Activated CD4-positive, alpha-beta T cell treated with anti-CD3 and anti-CD28 coated beads, Interleukin-2, Interleukin-4, amounts not matched to agents 100 ng/mL and 50 ng/mL, durations not matched to agents 16 hours and 8 hours (primary cell): ENCODE results near the gene PFKFB4.
A peak's percentile ranks its signal among the peaks of the same experiment; 100 is the strongest.
"Not testable (repeated sequence)": the region's sequence is repeated elsewhere in the genome, so short reads cannot be mapped to it uniquely, and the experiment has no call there.

Experiments
- DNase-seq: peaks from one replicate; pipeline ENCODE4 v3.0.0-alpha.2; 2020; ENCODE audit warnings: low spot score

Gene PFKFB4

DNA sequence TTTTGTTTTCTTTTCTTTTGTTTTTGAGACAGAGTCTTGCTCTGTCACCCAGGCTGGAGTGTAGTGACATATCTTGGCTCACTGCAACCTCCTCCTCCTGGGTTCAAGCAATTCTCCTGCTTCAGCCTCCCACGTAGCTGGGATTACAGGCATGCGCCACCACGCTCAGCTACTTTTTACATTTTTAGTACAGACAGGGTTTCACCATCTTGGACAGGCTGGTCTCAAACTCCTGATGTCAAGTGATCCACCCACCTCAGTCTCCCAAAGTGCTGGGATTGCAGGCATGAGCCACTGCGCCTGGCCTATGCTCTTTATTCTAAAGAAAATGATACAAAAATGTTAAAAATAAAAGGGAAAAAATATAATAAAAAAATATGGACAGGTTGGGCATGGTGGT is 25.9 kb downstream of the PFKFB4 start:
- DNase-seq, result not testable (repeated sequence)

DNA sequence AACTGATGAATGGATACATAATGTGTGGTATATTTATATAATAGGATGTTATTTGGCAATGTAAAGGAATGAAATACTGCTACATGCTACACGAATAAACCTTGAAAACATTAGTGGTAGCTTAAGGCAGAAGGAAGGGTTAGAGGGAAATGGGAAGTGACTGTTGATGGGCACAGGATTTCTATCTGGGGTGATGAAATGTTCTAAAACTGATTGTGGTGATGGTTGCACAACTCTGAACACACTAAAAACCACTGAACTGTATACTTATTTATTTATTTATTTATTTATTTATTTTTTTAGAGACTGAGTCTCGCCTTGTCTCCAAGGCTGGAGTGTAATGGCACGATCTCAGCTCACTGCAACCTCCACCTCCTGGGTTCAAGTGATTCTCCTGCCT is 27.8 kb downstream of the PFKFB4 start:
- DNase-seq, result no peak

DNA sequence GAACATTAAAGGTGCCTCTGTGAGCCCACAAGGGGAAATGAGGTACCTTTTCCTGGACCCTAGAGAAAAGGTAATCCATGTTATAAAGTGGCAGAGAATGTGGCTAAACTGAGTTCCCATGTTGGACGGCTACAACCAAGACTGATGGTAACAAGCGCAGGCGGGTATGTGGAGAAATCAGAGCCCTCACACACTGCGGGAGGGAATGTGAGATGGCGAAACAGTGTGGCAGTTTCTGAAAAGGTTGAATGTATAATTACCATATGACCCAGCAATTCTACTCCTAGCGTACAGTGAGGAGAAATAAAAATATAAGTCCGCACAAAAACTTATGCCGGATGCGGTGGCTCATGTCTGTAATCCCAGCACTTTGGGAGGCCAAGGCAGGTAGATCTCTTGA is 28.6 kb downstream of the PFKFB4 start:
- no peak for DNase-seq

- DNase-seq, result no peak
Measured at GRCh38 chr3:48524970-48525369, 31.6 kb downstream of the PFKFB4 start.

DNA sequence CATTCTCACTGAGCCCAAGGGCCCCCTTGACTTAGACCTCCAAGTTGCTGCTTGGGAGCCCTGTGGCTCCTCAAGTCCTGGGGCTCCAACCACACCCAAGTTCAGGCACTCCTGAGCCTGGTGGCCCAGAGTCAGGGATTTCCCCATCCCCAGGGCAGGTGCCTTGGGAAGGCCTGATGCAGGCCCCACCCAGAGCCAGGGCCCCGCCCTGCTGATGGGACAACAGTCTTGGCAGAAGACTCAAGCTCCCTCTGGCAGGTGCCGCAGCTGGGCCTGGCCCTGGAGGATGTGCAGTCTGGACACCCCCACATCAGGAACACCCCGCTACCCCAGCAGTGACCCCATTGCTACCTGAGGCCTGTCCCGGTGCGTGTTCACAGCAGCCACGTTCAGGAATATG is 35.0 kb downstream of the PFKFB4 start:
- DNase-seq, result no peak

DNA sequence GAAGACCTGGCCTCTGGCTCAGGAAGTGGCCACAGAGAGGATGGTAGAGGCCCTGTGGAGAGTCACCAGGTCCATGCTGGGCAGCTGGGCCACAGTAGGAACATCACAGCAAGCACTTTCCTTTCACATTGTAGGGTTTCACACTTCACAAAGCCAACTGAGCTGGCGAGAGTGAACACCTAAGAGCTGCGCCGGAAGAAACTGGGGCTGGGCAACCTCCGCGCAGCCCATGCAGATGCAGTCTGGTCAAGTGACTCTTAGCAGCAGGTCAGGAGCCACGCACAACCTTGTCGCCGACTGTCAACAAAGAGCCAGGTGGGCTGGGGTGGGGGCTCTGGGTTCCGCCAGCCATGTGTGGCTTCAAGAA is 37.3 kb downstream of the PFKFB4 start:
- no peak for DNase-seq

DNA sequence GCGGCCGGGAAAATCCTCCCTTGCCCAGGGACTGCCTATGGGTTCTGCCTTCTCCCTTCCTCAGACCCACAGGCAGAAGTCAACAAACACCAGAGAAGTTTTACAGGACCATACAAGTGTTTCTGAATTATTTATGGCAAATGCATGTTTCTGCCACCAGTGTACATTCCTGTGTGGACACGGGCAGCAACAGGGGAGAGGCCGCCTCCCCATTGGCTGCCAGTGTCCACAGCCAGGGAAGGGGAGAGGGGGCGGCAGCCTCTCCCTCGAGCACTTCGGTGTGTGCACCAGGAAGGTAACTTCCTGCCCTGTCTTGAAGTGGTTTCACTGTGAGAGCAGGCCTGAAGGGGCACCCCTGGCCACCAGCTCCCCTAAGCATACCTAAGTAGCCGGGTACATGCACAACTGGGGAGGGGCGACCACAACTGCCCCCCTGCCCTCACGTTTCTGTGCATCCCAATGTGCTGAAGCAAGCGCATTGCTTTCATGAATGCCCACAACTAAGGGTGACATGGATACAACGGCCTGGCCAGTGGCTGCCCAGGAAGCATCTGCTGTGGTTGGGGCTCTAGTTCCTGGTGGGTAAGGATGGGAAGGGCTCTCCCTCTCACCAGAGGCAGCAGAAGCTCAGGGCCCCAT is 37.8 kb downstream of the PFKFB4 start:
- DNase-seq, result no peak

DNA sequence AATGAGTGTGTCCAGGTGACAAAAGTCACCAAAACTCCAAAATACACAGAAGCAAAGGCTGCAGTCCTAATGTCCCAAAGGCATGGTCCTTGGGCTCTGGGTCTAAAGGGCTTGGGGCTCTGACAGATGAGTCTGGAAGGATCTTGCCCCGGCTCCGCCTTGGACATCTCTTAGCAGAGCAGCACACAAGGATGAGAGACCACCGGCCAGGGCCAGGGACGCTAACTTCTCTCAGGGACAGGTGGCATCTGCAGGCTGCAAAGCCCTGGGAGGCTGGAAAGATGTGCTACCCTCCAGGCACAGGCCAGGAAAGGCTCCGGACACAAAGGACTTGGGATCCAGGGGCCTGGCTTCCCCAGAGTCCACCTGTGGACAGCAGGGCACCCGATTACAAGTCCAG is 38.5 kb downstream of the PFKFB4 start:
- DNase-seq, result no peak

- peak; percentile 28 for DNase-seq
Measured at GRCh38 chr3:48516571-48516970, 40.0 kb downstream of the PFKFB4 start.

DNA sequence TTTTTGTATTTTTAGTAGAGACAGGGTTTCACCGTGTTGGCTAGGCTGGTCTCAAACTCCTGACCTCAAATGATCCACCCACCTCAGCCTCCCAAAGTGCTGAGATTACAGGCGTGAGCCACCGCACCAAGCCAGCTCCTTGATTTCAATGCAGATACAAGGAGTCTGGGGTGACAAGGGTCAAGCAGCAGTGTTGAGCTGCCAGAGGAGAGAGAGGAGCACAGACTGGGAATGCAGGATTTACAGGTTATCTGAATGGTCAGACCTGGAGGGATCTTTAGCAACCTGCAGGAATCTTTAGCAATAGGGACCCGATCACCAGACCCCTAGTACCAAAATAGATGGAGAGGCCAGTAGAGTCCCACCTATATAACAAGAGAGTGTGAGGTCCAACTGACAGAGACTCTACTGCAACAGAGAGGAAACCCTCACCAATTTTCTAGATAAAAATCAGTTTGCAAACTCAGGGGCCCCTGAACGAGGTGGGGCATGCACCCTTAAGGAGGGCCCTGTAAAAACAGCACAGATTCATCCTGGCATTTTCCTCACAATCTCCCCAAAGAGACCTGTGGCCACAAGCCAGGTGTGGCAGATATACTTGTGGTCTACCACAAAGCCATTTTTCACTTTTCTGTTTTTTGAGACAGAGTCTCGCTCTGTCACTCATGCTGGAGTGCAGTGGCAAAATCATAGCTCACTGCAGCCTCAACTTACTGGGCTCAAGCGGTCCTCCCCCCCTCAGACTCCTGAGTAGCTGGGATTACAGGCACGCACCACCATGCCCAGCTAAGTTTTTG is 42.0 kb downstream of the PFKFB4 start:
- DNase-seq, result peak; percentile 64

- DNase-seq, result no peak
Measured at GRCh38 chr3:48511551-48511950, 45.1 kb downstream of the PFKFB4 start.

GRCh38 chr3:48507256-48508061 is 49.1 kb downstream of the PFKFB4 start:
- peak; percentile 81 for DNase-seq

DNA sequence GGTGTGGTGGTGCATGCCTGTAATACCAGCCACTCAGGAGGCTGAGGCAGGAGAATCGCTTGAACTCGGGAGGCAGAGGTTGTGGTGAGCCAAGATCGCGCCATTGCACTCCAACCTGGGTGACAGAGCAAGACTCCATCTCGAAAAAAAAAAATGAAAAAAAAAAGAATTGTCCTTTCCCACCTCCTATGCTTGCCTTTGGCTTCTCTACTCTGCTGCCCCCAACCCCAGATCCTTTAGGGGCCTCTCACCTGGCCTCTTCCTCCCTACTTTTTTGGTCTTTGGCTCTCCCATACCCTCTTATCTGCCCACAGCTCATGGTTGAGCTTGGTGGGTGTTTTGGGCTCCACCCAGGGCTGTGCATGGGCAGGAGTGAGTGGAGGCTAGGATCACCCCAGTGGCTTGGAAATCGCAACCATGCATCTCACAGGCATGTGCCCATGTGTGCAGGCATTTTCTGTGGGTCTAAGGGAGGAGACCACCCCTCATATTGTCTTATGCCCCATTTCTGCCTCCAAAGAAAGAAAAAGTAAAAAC is 50.6 kb downstream of the PFKFB4 start:
- DNase-seq, result no peak

- DNase-seq, result no peak
Measured at GRCh38 chr3:48505146-48505545, 51.5 kb downstream of the PFKFB4 start.

DNA sequence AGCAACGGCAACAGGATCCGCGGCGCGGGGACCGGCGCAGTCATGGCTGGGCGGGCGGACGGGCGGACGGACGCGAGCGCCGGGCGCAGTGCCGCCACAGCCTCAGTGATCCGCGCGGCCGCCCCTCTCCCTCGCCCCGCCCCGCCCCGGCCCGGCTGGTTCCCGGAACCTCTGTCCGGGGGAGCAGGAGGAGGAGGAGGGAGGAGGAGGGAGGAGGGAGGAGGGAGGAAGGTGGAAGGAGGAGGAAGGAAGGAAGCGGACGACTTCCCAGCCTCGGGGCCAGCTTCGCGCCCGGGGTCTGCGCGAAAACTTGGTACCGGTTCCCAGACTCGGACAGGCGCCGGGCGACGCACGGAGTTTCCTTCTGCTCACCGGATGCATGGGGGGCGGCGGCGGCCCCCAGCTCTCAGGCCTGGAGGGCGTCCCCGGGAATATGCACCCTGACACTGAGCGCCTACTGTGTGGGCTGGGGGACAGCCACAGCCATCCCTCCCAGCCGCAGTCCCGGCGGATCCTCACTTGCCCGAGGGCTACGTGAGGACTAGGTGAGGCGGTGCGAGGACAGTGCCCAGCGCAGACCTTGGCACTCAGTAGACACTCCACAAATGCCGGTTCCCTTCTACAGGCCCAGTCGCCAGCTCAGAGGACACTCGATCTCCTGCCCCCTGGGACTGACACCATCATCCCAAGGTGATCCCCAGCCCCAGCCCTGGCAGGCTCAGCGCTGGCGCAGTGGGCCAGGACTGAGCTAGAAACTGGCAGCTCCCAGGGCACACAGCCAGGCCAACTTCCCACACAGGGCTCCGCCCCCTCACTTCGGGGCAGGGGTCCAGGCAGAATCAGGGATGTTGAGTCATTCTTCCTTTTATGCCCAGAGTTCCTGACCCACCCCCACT is 52.3 kb downstream of the PFKFB4 start, which contains the start of gene SHISA5:
Gene SHISA5 (minus strand): TSS at position 124 of the 896 bp plus-strand sequence. CDS start 80 bp downstream, at position 44.
- DNase-seq, result peak; percentile 60

DNA sequence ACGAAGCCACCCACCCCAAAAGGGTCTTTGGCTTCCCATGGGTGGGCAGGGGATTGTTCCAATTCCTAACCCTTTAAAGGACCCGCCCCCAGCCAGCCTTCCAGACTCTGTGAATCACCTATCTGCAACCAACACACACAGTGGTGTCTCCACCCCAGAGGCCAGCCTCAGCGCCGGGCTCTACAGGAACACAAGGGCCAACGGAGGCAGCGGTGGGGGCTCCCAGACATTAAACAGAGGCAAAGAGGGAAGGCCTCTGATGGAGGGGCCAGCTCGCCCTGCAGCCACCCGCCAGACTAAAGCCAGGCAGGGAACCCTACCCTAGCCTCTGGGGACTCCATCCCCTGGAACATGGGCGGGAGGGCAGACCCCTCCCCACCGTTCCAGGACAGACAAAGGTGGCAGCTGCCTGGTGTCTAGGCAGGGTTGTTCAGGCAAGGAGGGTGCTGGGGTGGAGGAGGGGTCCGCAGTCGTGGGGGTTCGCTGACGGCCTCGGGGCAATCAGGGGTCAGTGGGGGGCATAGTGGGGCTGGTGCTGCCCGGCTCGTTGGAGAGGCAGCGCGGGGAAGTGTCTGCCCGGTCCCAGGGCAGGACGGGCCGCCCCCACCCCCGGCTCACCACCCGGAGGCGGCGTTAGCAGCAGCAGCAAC is 53.1 kb downstream of the PFKFB4 start:
- DNase-seq, result no peak

GRCh38 chr3:48502728-48503168 is 53.9 kb downstream of the PFKFB4 start:
- DNase-seq, result no peak

GRCh38 chr3:48502121-48502520 is 54.5 kb downstream of the PFKFB4 start:
- no peak for DNase-seq

DNA sequence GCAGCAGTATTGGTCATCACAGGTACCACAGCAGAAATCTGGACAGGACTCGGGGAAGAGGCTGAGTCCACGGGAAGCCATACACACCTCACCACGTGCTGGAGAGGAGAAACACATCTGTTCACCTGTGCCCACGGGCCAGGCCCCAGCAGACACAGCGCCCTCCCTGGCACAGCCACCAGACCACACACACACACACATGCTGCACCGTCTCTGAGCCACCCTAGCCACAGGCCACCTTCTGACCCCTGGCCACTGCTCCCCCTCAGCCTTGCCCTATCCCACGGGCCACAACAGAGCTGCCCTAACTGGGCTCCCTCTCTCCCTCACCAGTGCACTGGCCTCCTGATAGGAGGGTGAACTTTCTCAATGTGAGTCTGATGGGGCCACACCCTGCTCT is 55.4 kb downstream of the PFKFB4 start:
- DNase-seq, result no peak

- DNase-seq, result no peak
Measured at GRCh38 chr3:48500656-48501055, 55.9 kb downstream of the PFKFB4 start.

- DNase-seq, result no peak
Measured at GRCh38 chr3:48493203-48493501, 63.5 kb downstream of the PFKFB4 start.
